ENCODE data around the gene ATN1. TPM values are rescaled to one million over a fixed set of nuclear protein-coding genes. Genes with fewer than 3 reads are reported as not detected.
A peak's percentile ranks its signal among the peaks of the same experiment; 100 is the strongest.

ATN1 gene
- total and polyA plus RNA-seq, 9 of the 15 experiments (the other 6 are each of a cell fraction or from before 2014, with no cell fraction given), result 0.15 to 49.8 (median 2.7) TPM

GRCh38 chr12:6961278-6961694 is 33.5 kb downstream of the ATN1 start (continued):
- TF ChIP-seq MYC (IDR thresholded peaks at IDR 0.05; ENCODE audit: low read depth, low read length), result peak; percentile 16; the same call in 1 of the 2 replicates
- TF ChIP-seq MYC (CRISPR knock-in tag; IDR thresholded peaks at IDR 0.05; ENCODE audit: borderline replicate concordance, low read depth), result 0 out of 2 replicates have a peak, but pooled peaks have one; percentile 42
- no peak for TF ChIP-seq OTX1 (CRISPR knock-in tag; IDR thresholded peaks at IDR 0.05)
- no peak for TF ChIP-seq PTBP1 (IDR thresholded peaks at IDR 0.05; ENCODE audit: low read depth, low read length)
- TF ChIP-seq, protein P1, sequence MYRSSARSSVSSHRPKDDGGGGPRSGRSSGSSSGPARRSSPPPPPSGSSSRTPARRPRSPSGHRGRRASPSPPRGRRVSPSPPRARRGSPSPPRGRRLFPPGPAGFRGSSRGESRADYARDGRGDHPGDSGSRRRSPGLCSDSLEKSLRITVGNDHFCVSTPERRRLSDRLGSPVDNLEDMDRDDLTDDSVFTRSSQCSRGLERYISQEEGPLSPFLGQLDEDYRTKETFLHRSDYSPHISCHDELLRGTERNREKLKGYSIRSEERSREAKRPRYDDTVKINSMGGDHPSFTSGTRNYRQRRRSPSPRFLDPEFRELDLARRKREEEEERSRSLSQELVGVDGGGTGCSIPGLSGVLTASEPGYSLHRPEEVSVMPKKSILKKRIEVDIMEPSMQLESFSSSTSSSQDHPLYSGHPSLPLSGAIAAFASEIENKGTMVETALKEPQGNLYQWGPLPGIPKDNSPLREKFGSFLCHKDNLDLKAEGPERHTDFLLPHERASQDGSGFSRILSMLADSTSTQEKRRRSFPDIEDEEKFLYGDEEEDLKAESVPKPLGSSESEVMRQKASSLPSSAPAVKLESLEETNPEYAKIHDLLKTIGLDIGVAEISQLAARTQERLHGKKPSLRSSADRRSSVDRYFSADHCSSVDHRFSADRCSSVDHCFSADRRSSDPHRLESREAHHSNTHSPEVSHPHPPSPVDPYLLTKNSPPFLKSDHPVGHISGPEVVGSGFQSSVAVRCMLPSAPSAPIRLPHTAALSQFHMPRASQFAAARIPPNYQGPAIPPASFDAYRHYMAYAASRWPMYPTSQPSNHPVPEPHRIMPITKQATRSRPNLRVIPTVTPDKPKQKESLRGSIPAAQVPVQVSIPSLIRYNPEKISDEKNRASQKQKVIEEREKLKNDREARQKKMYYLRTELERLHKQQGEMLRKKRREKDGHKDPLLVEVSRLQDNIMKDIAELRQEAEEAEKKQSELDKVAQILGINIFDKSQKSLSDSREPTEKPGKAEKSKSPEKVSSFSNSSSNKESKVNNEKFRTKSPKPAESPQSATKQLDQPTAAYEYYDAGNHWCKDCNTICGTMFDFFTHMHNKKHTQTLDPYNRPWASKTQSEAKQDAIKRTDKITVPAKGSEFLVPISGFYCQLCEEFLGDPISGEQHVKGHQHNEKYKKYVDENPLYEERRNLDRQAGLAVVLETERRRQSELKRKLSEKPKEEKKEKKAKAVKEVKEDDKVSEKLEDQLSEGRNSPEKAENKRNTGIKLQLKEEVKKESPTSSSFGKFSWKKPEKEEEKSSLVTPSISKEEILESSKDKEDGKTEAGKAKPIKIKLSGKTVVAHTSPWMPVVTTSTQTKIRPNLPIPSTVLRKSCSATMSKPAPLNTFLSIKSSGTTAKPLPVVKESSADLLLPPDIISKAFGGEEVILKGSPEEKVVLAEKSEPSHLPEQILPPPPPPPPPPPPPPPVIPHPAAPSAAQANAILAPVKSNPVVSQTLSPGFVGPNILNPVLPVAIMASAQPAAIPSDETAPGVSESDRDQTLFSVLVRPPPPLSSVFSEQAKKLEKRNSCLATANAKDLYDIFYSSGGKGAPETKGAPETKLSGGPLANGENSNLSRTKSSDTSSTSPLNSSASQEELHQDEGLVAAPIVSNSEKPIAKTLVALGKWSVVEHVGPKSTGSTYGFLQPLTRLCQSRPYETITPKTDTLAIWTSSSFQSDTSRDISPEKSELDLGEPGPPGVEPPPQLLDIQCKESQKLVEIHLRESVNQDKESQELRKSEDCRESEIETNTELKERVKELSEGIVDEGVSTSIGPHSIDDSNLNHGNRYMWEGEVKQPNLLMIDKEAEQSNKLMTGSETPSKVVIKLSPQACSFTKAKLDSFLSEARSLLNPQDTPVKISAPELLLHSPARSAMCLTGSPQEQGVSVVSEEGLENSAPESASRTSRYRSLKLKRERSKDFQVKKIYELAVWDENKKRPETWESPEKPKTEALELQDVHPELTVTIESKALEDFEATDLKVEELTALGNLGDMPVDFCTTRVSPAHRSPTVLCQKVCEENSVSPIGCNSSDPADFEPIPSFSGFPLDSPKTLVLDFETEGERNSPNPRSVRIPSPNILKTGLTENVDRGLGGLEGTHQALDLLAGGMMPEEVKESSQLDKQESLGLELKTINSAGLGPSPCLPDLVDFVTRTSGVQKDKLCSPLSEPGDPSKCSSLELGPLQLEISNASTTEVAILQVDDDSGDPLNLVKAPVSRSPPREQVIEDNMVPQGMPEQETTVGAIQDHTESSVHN (IDR thresholded peaks at IDR 0.05; ENCODE audit: borderline replicate concordance in 1 of 2, low read depth in 1 of 2), result no peak
- TF ChIP-seq CBFB (CRISPR knock-in tag; IDR thresholded peaks at IDR 0.05), result no peak
- no peak for TF ChIP-seq SIN3A (IDR thresholded peaks at IDR 0.05; ENCODE audit: borderline replicate concordance in 2 of 2, control insufficient read depth in 1 of 2, low read depth in 2 of 2, low read length in 2 of 2)
- TF ChIP-seq HCFC1 (IDR thresholded peaks at IDR 0.05; ENCODE audit: low read depth, low read length), result no peak
- no peak for TF ChIP-seq ZNF764 (CRISPR knock-in tag; IDR thresholded peaks at IDR 0.05; ENCODE audit: low read depth)
- TF ChIP-seq, protein P2, sequence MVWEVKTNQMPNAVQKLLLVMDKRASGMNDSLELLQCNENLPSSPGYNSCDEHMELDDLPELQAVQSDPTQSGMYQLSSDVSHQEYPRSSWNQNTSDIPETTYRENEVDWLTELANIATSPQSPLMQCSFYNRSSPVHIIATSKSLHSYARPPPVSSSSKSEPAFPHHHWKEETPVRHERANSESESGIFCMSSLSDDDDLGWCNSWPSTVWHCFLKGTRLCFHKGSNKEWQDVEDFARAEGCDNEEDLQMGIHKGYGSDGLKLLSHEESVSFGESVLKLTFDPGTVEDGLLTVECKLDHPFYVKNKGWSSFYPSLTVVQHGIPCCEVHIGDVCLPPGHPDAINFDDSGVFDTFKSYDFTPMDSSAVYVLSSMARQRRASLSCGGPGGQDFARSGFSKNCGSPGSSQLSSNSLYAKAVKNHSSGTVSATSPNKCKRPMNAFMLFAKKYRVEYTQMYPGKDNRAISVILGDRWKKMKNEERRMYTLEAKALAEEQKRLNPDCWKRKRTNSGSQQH (CRISPR knock-in tag; IDR thresholded peaks at IDR 0.05), result no peak
- TF ChIP-seq, protein P3, sequence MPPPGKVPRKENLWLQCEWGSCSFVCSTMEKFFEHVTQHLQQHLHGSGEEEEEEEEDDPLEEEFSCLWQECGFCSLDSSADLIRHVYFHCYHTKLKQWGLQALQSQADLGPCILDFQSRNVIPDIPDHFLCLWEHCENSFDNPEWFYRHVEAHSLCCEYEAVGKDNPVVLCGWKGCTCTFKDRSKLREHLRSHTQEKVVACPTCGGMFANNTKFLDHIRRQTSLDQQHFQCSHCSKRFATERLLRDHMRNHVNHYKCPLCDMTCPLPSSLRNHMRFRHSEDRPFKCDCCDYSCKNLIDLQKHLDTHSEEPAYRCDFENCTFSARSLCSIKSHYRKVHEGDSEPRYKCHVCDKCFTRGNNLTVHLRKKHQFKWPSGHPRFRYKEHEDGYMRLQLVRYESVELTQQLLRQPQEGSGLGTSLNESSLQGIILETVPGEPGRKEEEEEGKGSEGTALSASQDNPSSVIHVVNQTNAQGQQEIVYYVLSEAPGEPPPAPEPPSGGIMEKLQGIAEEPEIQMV (tag; conservative IDR thresholded peaks at IDR 0.05; ENCODE audit: low read depth), result no peak
- no peak for TF ChIP-seq DLX4 (CRISPR knock-in tag; IDR thresholded peaks at IDR 0.05)
- TF ChIP-seq CREM (IDR thresholded peaks at IDR 0.05; ENCODE audit: low read depth), result peak; percentile 45
- no peak for TF ChIP-seq CBFA2T3 (IDR thresholded peaks at IDR 0.05)
- no peak for TF ChIP-seq BMI1 (IDR thresholded peaks at IDR 0.05; ENCODE audit: low read length)
- TF ChIP-seq POU5F1 (IDR thresholded peaks at IDR 0.05; ENCODE audit: borderline replicate concordance, low read depth, low read length, partially characterized antibody), result no peak
- TF ChIP-seq ZFPM2 (CRISPR knock-in tag; IDR thresholded peaks at IDR 0.05), result no peak
- TF ChIP-seq IFI16 (CRISPR knock-in tag; IDR thresholded peaks at IDR 0.05), result no peak

Data from K562 (cell line).